Peyer's patch (tissue), 4 donors: ENCODE data around the gene YIF1B.

Experiments
- POLR2A ChIP-seq, 2 donors: fragments of 450-650 bp; IDR thresholded peaks; one replicate each; pipeline ENCODE4 v1.5.1; 2017; ENCODE audit warnings: antibody characterized with exemption in 2 of 2, mild to moderate bottlenecking in 2 of 2, moderate library complexity in 2 of 2
- TF ChIP-seq, protein P1 (sequence below), 6 experiments: fragments of 450-650 bp in 4 of 6; fragments of 200-600 bp in 2 of 6; sonication (generic) in 1 of 6; IDR thresholded peaks; one replicate each; pipeline ENCODE4 v1.5.1; 2017 to 2019; ENCODE audit warnings: antibody characterized with exemption in 6 of 6, mild to moderate bottlenecking in 3 of 6, moderate library complexity in 1 of 6

DNA sequence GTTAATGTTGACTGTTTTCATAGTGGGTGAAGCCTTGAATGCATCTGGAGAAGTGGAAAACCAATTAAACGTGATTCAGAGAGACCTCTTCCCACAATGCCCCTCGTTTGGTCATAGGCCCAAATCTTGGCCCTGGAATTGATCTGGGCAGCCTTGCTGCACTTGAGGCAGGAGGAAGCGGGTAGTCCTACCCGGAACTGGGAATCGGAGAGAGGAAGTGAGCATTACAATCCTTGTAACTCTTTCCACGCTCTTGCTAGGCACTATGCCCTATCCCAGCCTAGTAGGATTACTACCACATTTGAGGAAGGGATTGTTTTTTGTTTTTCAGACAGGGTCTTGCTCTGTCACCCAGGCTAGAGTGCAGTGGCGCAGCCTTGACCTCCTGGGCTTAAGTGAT is 7.5 kb upstream of the YIF1B start:
- TF ChIP-seq, protein P1, sequence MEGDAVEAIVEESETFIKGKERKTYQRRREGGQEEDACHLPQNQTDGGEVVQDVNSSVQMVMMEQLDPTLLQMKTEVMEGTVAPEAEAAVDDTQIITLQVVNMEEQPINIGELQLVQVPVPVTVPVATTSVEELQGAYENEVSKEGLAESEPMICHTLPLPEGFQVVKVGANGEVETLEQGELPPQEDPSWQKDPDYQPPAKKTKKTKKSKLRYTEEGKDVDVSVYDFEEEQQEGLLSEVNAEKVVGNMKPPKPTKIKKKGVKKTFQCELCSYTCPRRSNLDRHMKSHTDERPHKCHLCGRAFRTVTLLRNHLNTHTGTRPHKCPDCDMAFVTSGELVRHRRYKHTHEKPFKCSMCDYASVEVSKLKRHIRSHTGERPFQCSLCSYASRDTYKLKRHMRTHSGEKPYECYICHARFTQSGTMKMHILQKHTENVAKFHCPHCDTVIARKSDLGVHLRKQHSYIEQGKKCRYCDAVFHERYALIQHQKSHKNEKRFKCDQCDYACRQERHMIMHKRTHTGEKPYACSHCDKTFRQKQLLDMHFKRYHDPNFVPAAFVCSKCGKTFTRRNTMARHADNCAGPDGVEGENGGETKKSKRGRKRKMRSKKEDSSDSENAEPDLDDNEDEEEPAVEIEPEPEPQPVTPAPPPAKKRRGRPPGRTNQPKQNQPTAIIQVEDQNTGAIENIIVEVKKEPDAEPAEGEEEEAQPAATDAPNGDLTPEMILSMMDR (IDR thresholded peaks at IDR 0.05) = no peak
- no peak for TF ChIP-seq POLR2A (IDR thresholded peaks at IDR 0.05)
